Rectal smooth muscle tissue (tissue), 1 donor: ENCODE data around the gene TEPSIN.

Experiments
- H3K27ac ChIP-seq: one replicate; pipeline ENCODE4 v1.7.0; 2013; ENCODE audit warnings: low read depth, low read length, inconsistent platforms
- H3K27me3 ChIP-seq: one replicate; pipeline ENCODE4 v1.7.0; 2013; ENCODE audit warnings: low read length; ENCODE audit not compliant: control insufficient read depth, insufficient read depth
- H3K36me3 ChIP-seq: one replicate; pipeline ENCODE4 v1.7.0; 2013; ENCODE audit warnings: low read length; ENCODE audit not compliant: control insufficient read depth, insufficient read depth
- H3K4me1 ChIP-seq: one replicate; pipeline ENCODE4 v1.7.0; 2013; ENCODE audit warnings: low read length; ENCODE audit not compliant: control insufficient read depth, insufficient read depth
- H3K4me3 ChIP-seq: one replicate; pipeline ENCODE4 v1.7.0; 2013; ENCODE audit warnings: low read length
- H3K9ac ChIP-seq: one replicate; pipeline ENCODE4 v1.7.0; 2013; ENCODE audit warnings: low read length

Gene TEPSIN

GRCh38 chr17:81238815-81239713 is at the start of gene TEPSIN, which contains the start of gene NDUFAF8:
Gene TEPSIN (minus strand): TSS chr17:81239055. CDS start chr17:81239033, 22 bp downstream.
Gene NDUFAF8 (plus strand): TSS chr17:81239318. CDS start chr17:81239364, 46 bp downstream.
- H3K27me3 ChIP-seq, result no peaks in the 10 kb centered on the region
- peak within 1 kb of the TSS; percentile 94 for H3K4me3 ChIP-seq
- peaks cover 3% of the 10 kb centered on the region for H3K36me3 ChIP-seq
- H3K27ac ChIP-seq, result peak within 1 kb of the TSS; percentile 78
- H3K4me1 ChIP-seq, result peaks cover 5% of the 10 kb centered on the region
- H3K9ac ChIP-seq, result peak within 1 kb of the TSS; percentile 74

GRCh38 chr17:81287741-81288430 is 49.0 kb upstream of the TEPSIN start:
- H3K4me3 ChIP-seq, result no peak overlapping the region
- H3K9ac ChIP-seq, result no peak overlapping the region
- no peaks in the 10 kb centered on the region for H3K4me1 ChIP-seq
- H3K27me3 ChIP-seq, result no peaks in the 10 kb centered on the region
- peaks cover 5% of the 10 kb centered on the region for H3K36me3 ChIP-seq
- no peak overlapping the region for H3K27ac ChIP-seq

- Histone ChIP-seq H3K9ac (no peak overlapping the region), H3K4me1 (no peaks in the 10 kb centered on the region), H3K4me3 (no peak overlapping the region), H3K27ac (no peak overlapping the region), H3K36me3 (peaks cover 6% of the 10 kb centered on the region), H3K27me3 (no peaks in the 10 kb centered on the region)
Observed at GRCh38 chr17:81287152-81287551, 48.3 kb upstream of the TEPSIN start.

- Histone ChIP-seq H3K27me3 (no peaks in the 10 kb centered on the region), H3K27ac (no peak overlapping the region), H3K9ac (no peak overlapping the region), H3K4me3 (no peak overlapping the region), H3K4me1 (no peaks in the 10 kb centered on the region), H3K36me3 (peaks cover 6% of the 10 kb centered on the region)
Observed at GRCh38 chr17:81286491-81287145, 47.8 kb upstream of the TEPSIN start.

- H3K4me1 ChIP-seq, result no peaks in the 10 kb centered on the region
- H3K27ac ChIP-seq, result peak overlapping the region; percentile 24
- H3K36me3 ChIP-seq, result peaks cover 6% of the 10 kb centered on the region
- H3K27me3 ChIP-seq, result no peaks in the 10 kb centered on the region
- no peak overlapping the region for H3K9ac ChIP-seq
- H3K4me3 ChIP-seq, result peak overlapping the region; percentile 55
Observed at GRCh38 chr17:81285894-81286293, 47.0 kb upstream of the TEPSIN start.

- Histone ChIP-seq H3K4me3 (peak overlapping the region; percentile 55), H3K36me3 (peaks cover 8% of the 10 kb centered on the region), H3K4me1 (no peaks in the 10 kb centered on the region), H3K27ac (peak overlapping the region; percentile 24), H3K9ac (no peak overlapping the region), H3K27me3 (no peaks in the 10 kb centered on the region)
Observed at GRCh38 chr17:81285179-81285878, 46.5 kb upstream of the TEPSIN start.

GRCh38 chr17:81282876-81283275 is 44.0 kb upstream of the TEPSIN start:
- Histone ChIP-seq H3K36me3 (peaks cover 20% of the 10 kb centered on the region), H3K4me3 (no peak overlapping the region), H3K27ac (no peak overlapping the region), H3K27me3 (no peaks in the 10 kb centered on the region), H3K4me1 (peaks cover 5% of the 10 kb centered on the region), H3K9ac (no peak overlapping the region)

GRCh38 chr17:81282141-81282540 is 43.3 kb upstream of the TEPSIN start:
- Histone ChIP-seq H3K9ac (no peak overlapping the region), H3K36me3 (peaks cover 20% of the 10 kb centered on the region), H3K4me1 (peaks cover 6% of the 10 kb centered on the region), H3K4me3 (no peak overlapping the region), H3K27ac (no peak overlapping the region), H3K27me3 (no peaks in the 10 kb centered on the region)

- Histone ChIP-seq H3K36me3 (peaks cover 22% of the 10 kb centered on the region), H3K9ac (no peak overlapping the region), H3K4me3 (no peak overlapping the region), H3K4me1 (peaks cover 11% of the 10 kb centered on the region), H3K27ac (no peak overlapping the region), H3K27me3 (no peaks in the 10 kb centered on the region)
Observed at GRCh38 chr17:81280571-81280970, 41.7 kb upstream of the TEPSIN start.

GRCh38 chr17:81279278-81280275 is 40.7 kb upstream of the TEPSIN start:
- no peak overlapping the region for H3K4me3 ChIP-seq
- no peak overlapping the region for H3K27ac ChIP-seq
- peaks cover 22% of the 10 kb centered on the region for H3K36me3 ChIP-seq
- no peaks in the 10 kb centered on the region for H3K27me3 ChIP-seq
- H3K4me1 ChIP-seq, result peaks cover 11% of the 10 kb centered on the region
- H3K9ac ChIP-seq, result no peak overlapping the region

GRCh38 chr17:81278831-81279230 is 40.0 kb upstream of the TEPSIN start:
- peak overlapping the region; percentile 88 for H3K27ac ChIP-seq
- H3K4me1 ChIP-seq, result peaks cover 11% of the 10 kb centered on the region
- H3K36me3 ChIP-seq, result peaks cover 25% of the 10 kb centered on the region
- no peak overlapping the region for H3K4me3 ChIP-seq
- H3K27me3 ChIP-seq, result no peaks in the 10 kb centered on the region
- H3K9ac ChIP-seq, result no peak overlapping the region
